Measurements from ENCODE around the gene YPEL1.

The YPEL1 gene

DNA sequence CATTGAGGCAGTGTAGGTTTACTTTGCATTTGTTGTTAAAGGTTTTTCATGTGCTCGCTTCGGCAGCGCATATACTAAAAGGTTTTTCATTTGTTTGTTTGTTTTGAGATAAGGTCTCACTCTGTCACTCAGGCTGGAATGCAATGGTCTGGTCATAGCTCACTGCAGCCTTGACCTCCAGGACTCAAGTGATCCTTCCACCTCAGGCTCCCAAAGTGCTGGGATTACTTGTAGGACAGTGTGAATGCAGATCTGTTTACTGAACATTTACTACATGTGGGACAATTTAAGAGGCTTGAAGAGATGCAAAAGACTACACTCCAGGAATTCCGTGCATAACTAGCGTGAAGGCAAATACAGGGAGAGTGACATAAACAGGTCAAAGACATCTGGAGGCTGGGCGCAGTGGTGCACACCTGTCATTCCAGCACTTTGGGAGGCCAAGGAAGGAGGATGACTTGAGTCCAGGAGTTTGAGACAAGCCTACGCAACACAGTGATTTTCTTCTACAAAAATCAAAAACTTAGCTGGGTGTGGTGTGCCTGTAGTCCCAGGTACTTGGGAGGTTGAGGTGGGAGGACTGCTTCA lies 34.1 kb downstream of the YPEL1 start:
- no peak overlapping the region for H3K27ac ChIP-seq (ENCODE audit: insufficient read depth, low read depth, low read length, poor library complexity, severe bottlenecking)
- 93% methylated on average over 7 of the region's 7 CpGs for WGBS, 2 experiments
- no peaks in the 10 kb centered on the region for H3K27me3 ChIP-seq (ENCODE audit: control insufficient read depth, insufficient read depth, low read length, poor library complexity, severe bottlenecking)
- H3K4me3 ChIP-seq (ENCODE audit: insufficient read depth, low read depth, low read length), result no peak overlapping the region
- no peaks in the 10 kb centered on the region for H3K9me3 ChIP-seq (ENCODE audit: control insufficient read depth, low read length)
- H3K4me1 ChIP-seq (ENCODE audit: control insufficient read depth, insufficient read depth, low read length), result peaks cover 4% of the 10 kb centered on the region
- peaks cover 43% of the 10 kb centered on the region for H3K36me3 ChIP-seq (ENCODE audit: control insufficient read depth, insufficient read depth, low read length)

- H3K4me3 ChIP-seq (ENCODE audit: insufficient read depth, low read depth, low read length), result no peak overlapping the region
- no peaks in the 10 kb centered on the region for H3K9me3 ChIP-seq (ENCODE audit: control insufficient read depth, low read length)
- peaks cover 4% of the 10 kb centered on the region for H3K4me1 ChIP-seq (ENCODE audit: control insufficient read depth, insufficient read depth, low read length)
- H3K27me3 ChIP-seq (ENCODE audit: control insufficient read depth, insufficient read depth, low read length, poor library complexity, severe bottlenecking), result no peaks in the 10 kb centered on the region
- H3K27ac ChIP-seq (ENCODE audit: insufficient read depth, low read depth, low read length, poor library complexity, severe bottlenecking), result no peak overlapping the region
- H3K36me3 ChIP-seq (ENCODE audit: control insufficient read depth, insufficient read depth, low read length), result peaks cover 47% of the 10 kb centered on the region
- WGBS, 2 experiments, result 94 to 96% methylated on average over 6 of the region's 6 CpGs
Observed at GRCh38 chr22:21700822-21701221, 34.8 kb downstream of the YPEL1 start.

DNA sequence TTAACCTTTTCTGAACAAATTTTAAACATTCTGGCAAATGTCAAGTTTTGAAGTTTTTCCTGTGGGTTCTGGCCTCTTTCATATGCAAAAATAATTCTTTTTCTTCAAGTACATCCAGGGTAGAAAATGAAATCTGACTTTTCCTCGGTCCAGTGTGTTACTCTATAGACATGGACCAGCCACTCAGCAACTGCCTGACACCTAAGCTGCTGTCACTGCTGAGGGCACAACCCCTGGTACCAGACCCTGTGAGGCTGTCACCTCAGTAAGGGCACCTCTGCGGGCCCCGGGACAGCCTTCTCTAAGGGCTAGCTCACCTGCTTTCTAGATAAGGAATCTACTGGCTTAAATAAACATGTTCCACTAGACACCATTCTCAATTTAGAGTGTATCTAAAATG lies 36.0 kb downstream of the YPEL1 start:
- H3K4me3 ChIP-seq (ENCODE audit: insufficient read depth, low read depth, low read length), result no peak overlapping the region
- 90 to 94% methylated on average over 3 of the region's 3 CpGs for WGBS, 2 experiments
- H3K36me3 ChIP-seq (ENCODE audit: control insufficient read depth, insufficient read depth, low read length), result peaks cover 54% of the 10 kb centered on the region

DNA sequence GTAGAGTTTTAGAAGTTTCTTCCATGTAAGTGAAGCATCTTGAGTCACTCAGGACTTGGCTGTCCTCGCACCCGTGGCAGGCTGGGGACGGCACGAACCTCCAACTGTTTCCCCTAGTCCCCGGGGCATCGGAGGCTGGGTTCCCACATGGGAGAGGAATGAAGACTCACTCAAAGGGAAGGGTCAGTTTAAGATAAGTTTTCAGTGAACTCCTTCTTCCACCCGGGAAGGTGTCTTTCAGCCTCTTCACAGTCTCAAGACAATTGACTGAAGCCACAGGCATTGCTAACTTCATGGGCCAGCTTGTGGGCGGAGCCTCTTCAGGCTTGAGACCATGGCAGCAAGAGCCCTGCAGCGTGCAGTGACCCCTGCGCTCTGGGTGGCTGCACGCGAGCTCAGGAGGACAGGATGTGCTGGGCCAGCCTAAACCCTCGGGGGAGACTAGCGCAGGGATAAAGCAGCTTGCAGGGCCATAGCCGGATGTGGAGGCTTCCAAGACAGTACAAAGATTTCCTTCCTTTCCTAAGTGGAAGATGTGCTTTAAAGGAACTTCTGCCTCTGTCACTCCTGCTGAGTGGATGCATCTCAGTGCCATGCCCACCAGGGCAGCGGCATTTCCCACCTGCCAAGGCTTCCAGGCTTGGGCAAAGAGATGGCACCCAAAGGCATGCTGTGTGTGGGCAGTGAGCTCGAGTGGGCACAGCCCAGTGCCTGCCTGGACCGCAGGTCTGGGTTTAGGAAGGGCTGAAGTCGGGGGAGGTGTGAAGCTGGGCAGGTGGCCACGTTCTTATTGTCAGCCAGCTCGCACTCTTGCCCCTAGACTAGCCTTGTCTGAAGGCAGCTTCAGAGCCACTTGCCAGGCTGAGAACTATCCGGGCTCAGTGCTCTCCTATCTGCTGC lies 36.9 kb downstream of the YPEL1 start:
- no peak overlapping the region for H3K4me3 ChIP-seq (ENCODE audit: insufficient read depth, low read depth, low read length)
- no peak overlapping the region for H3K27ac ChIP-seq (ENCODE audit: insufficient read depth, low read depth, low read length, poor library complexity, severe bottlenecking)
- peaks cover 57% of the 10 kb centered on the region for H3K36me3 ChIP-seq (ENCODE audit: control insufficient read depth, insufficient read depth, low read length)
- peaks cover 4% of the 10 kb centered on the region for H3K4me1 ChIP-seq (ENCODE audit: control insufficient read depth, insufficient read depth, low read length)
- H3K27me3 ChIP-seq (ENCODE audit: control insufficient read depth, insufficient read depth, low read length, poor library complexity, severe bottlenecking), result no peaks in the 10 kb centered on the region
- 88 to 89% methylated on average over 22 of the region's 22 CpGs for WGBS, 2 experiments
- H3K9me3 ChIP-seq (ENCODE audit: control insufficient read depth, low read length), result no peaks in the 10 kb centered on the region

More for the DNA sequence above, 36.0 kb downstream of the YPEL1 start:
- H3K4me1 ChIP-seq (ENCODE audit: control insufficient read depth, insufficient read depth, low read length), result peaks cover 4% of the 10 kb centered on the region
- no peaks in the 10 kb centered on the region for H3K27me3 ChIP-seq (ENCODE audit: control insufficient read depth, insufficient read depth, low read length, poor library complexity, severe bottlenecking)
- H3K9me3 ChIP-seq (ENCODE audit: control insufficient read depth, low read length), result no peaks in the 10 kb centered on the region
- H3K27ac ChIP-seq (ENCODE audit: insufficient read depth, low read depth, low read length, poor library complexity, severe bottlenecking), result no peak overlapping the region

GRCh38 chr22:21697880-21698279 lies 37.7 kb downstream of the YPEL1 start:
- no peak overlapping the region for H3K27ac ChIP-seq (ENCODE audit: insufficient read depth, low read depth, low read length, poor library complexity, severe bottlenecking)
- H3K27me3 ChIP-seq (ENCODE audit: control insufficient read depth, insufficient read depth, low read length, poor library complexity, severe bottlenecking), result no peaks in the 10 kb centered on the region
- H3K9me3 ChIP-seq (ENCODE audit: control insufficient read depth, low read length), result no peaks in the 10 kb centered on the region
- peaks cover 52% of the 10 kb centered on the region for H3K36me3 ChIP-seq (ENCODE audit: control insufficient read depth, insufficient read depth, low read length)
- peaks cover 4% of the 10 kb centered on the region for H3K4me1 ChIP-seq (ENCODE audit: control insufficient read depth, insufficient read depth, low read length)
- no peak overlapping the region for H3K4me3 ChIP-seq (ENCODE audit: insufficient read depth, low read depth, low read length)

DNA sequence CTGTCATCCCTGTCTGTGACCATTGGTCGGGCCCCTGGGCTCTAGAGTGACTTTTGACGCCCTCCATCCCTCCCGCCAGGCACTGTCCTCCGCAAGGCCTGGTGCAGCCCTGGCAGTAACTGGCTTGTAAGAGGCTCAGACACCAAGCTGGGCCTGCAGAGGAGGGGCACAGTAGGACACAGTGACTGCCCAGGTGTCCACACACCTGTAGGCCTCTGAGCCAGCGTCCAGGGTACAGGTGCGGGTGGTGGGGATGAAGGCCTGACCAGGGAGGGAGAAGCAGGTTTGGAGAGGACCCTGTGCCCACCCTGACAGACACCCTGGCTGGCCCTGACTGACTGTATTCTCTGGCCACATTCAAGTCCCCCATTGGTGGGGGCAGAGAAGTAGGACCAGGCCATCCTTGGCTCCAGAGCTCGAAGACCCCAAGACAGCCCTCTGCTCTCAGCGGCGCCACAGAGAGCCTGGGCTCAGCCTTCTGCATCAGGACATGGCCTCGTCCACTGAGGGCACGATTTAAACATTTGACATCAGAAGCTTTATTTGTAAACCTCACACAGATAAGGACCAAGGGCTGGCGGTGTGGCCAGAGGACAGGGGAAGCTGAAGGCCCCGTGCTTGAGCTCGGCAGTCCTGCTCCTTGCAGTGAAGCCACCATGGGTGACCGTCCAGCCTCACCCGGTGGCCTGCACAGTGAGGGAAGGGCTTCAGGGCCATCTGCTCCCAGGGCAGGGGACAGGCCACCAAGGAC lies 38.4 kb downstream of the YPEL1 start:
- Histone ChIP-seq H3K36me3 (ENCODE audit: control insufficient read depth, insufficient read depth, low read length) (peaks cover 46% of the 10 kb centered on the region), H3K4me1 (ENCODE audit: control insufficient read depth, insufficient read depth, low read length) (peaks cover 4% of the 10 kb centered on the region), H3K27me3 (ENCODE audit: control insufficient read depth, insufficient read depth, low read length, poor library complexity, severe bottlenecking) (no peaks in the 10 kb centered on the region), H3K9me3 (ENCODE audit: control insufficient read depth, low read length) (no peaks in the 10 kb centered on the region), H3K4me3 (ENCODE audit: insufficient read depth, low read depth, low read length) (no peak overlapping the region), H3K27ac (ENCODE audit: insufficient read depth, low read depth, low read length, poor library complexity, severe bottlenecking) (no peak overlapping the region)
- WGBS, 2 experiments, result 97% methylated on average over 16 of the region's 16 CpGs

DNA sequence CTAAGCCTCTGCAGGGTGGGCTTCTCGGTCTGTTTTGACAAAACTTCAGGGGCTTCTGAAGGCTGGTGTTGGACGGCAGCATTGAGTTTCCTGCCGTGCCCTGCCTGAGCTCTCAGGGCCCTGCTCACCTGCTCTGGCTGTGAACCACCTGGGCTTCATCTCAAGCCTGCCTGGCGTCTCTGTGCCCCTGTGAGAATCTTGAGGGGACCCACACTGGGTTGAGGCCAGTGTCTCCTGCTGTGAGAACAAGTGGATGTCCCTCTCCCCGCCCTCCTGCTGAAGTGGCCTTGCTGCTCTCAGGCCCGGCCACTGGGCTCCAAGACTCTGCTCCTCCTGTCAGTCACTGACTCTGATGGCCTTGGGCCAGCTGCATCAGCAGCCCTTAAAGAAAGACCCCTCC lies 39.5 kb downstream of the YPEL1 start:
- Histone ChIP-seq H3K4me1 (ENCODE audit: control insufficient read depth, insufficient read depth, low read length) (peaks cover 4% of the 10 kb centered on the region), H3K36me3 (ENCODE audit: control insufficient read depth, insufficient read depth, low read length) (peaks cover 39% of the 10 kb centered on the region), H3K9me3 (ENCODE audit: control insufficient read depth, low read length) (no peaks in the 10 kb centered on the region), H3K27me3 (ENCODE audit: control insufficient read depth, insufficient read depth, low read length, poor library complexity, severe bottlenecking) (no peaks in the 10 kb centered on the region), H3K27ac (ENCODE audit: insufficient read depth, low read depth, low read length, poor library complexity, severe bottlenecking) (no peak overlapping the region), H3K4me3 (ENCODE audit: insufficient read depth, low read depth, low read length) (no peak overlapping the region)
- WGBS, 2 experiments, result 90 to 93% methylated on average over 6 of the region's 6 CpGs

GRCh38 chr22:21695430-21696085 lies 40.0 kb downstream of the YPEL1 start:
- Histone ChIP-seq H3K27ac (ENCODE audit: insufficient read depth, low read depth, low read length, poor library complexity, severe bottlenecking) (no peak overlapping the region), H3K36me3 (ENCODE audit: control insufficient read depth, insufficient read depth, low read length) (peaks cover 36% of the 10 kb centered on the region)
- WGBS, 2 experiments, result 92 to 94% methylated on average over 6 of the region's 6 CpGs

GRCh38 chr22:21694795-21695429 lies 40.7 kb downstream of the YPEL1 start:
- peaks cover 34% of the 10 kb centered on the region for H3K36me3 ChIP-seq (ENCODE audit: control insufficient read depth, insufficient read depth, low read length)
- 90% methylated on average over 20 of the region's 20 CpGs for WGBS, 2 experiments

More at GRCh38 chr22:21695430-21696085, 40.0 kb downstream of the YPEL1 start:
- Histone ChIP-seq H3K9me3 (ENCODE audit: control insufficient read depth, low read length) (no peaks in the 10 kb centered on the region), H3K4me1 (ENCODE audit: control insufficient read depth, insufficient read depth, low read length) (peaks cover 4% of the 10 kb centered on the region), H3K27me3 (ENCODE audit: control insufficient read depth, insufficient read depth, low read length, poor library complexity, severe bottlenecking) (no peaks in the 10 kb centered on the region), H3K4me3 (ENCODE audit: insufficient read depth, low read depth, low read length) (no peak overlapping the region)

More at GRCh38 chr22:21694795-21695429, 40.7 kb downstream of the YPEL1 start:
- no peaks in the 10 kb centered on the region for H3K9me3 ChIP-seq (ENCODE audit: control insufficient read depth, low read length)
- H3K27me3 ChIP-seq (ENCODE audit: control insufficient read depth, insufficient read depth, low read length, poor library complexity, severe bottlenecking), result no peaks in the 10 kb centered on the region
- H3K27ac ChIP-seq (ENCODE audit: insufficient read depth, low read depth, low read length, poor library complexity, severe bottlenecking), result no peak overlapping the region
- H3K4me3 ChIP-seq (ENCODE audit: insufficient read depth, low read depth, low read length), result no peak overlapping the region
- H3K4me1 ChIP-seq (ENCODE audit: control insufficient read depth, insufficient read depth, low read length), result peaks cover 4% of the 10 kb centered on the region
